H1 (cell line): Measurements from ENCODE around the gene KLHL1. TPM values are rescaled to one million over a fixed set of nuclear protein-coding genes. Genes with fewer than 3 reads are reported as not detected.

Experiments used
- HDAC6 ChIP-seq: IDR thresholded peaks from one replicate; pipeline ENCODE4 v1.7.1; 2012; ENCODE audit warnings: low read depth, mild to moderate bottlenecking, inconsistent platforms, low read length, moderate library complexity
- TAF7 ChIP-seq: optimal IDR thresholded peaks from 2 replicates; pipeline ENCODE3; 2011; ENCODE audit warnings: low read depth, mild to moderate bottlenecking, inconsistent platforms, low read length, moderate library complexity, borderline replicate concordance
- ZNF274 ChIP-seq: IDR thresholded peaks from 2 replicates; pipeline ENCODE4 v1.7.0; 2012; ENCODE audit warnings: low read length, borderline replicate concordance; ENCODE audit errors: extremely low read depth
- polyA plus RNA-seq, 7 experiments: library from polyadenylated mRNA; depleted of rRNA in 3 of 7; stranded (reverse) in 5 of 7; unstranded in 2 of 7; fragments of >200 nt in 5 of 7; fragments of 200-250 nt in 2 of 7; gene quantifications; 1 replicate in 5 of 7; 2 replicates in 1 of 7; 4 replicates in 1 of 7; pipeline versions ENCODE4 v1.2.1 to v1.2.3, GENCODE V29; 2011 to 2013; ENCODE audit warnings: missing spikeins in 2 of 7, mixed read lengths in 2 of 7
- total RNA-seq: library from RNA; stranded (reverse); fragmentation: NEBNext Ultra II Directional; extraction: Animal tissue kit (Norgen Biotek cat#: 25700); gene quantifications from 2 replicates; pipeline ENCODE4 v1.2.1, GENCODE V29; 2021

KLHL1 gene
- total and polyA plus RNA-seq, 2 of the 8 experiments (the other 6 are each of a cell fraction or from before 2014, with no cell fraction given) = not detected

DNA sequence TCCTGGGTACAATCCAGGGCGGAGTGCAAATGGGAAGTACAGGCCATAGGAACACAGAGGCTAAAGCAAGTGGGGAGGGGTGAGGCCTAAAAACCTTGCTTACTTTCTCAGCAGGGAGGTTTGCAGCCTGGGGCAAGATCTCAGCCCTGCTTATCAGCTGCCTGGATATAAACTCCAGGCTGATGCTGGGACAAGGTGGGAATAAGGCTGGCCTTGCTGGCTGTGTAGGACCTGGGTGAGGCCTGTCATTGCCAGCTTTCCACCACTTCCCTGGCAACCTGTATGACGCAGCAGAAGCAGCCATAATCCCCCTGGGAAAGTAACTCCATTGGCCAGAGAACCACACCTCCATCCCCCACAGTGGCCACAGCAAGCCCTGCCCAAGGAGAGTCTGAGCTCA lies 279.7 kb downstream of the KLHL1 start (continued):
- no peak for TF ChIP-seq HDAC6
- no peak for TF ChIP-seq TAF7
- no peak for TF ChIP-seq ZNF274
